GM12878 (cell line): ENCODE data around the gene COPRS. TPM values are rescaled to one million over a fixed set of nuclear protein-coding genes. Genes with fewer than 3 reads are reported as not detected.
A peak's percentile ranks its signal among the peaks of the same experiment; 100 is the strongest.

ENCODE experiments used
- ATAC-seq: fragments of 200-7000 bp; cut with Tn5 transposase; 3 replicates; pipeline ENCODE4 v1.9.1; 2020; ENCODE audit warnings: mild to moderate bottlenecking, moderate library complexity
- BruUV-seq: library from RNA; stranded (reverse); fragments of 400-500 nt; replicated peaks from 2 replicates; lab custom pipeline; 2021; lab: Mats Ljungman, UMichigan
- CTCF ChIA-PET: fragments of 300-600 bp; sonication (Branson Sonifier 250); formaldehyde crosslinking; extraction: SDS; loops from one replicate; lab custom pipeline; 2021; ENCODE audit warnings: inconsistent platforms; lab: Yijun Ruan, JAX
- POLR2A ChIA-PET: fragments of 350-600 bp; formaldehyde crosslinking; extraction: SDS; loops from one replicate; lab custom pipeline; 2021; ENCODE audit warnings: inconsistent platforms; lab: Charles Lee
- RAD21 ChIA-PET: fragments of 300-600 bp; sonication (Branson Sonifier 250); formaldehyde crosslinking; loops from one replicate; lab custom pipeline; 2023; ENCODE audit warnings: antibody characterized with exemption; ENCODE audit not compliant: unreplicated experiment; lab: Charles Lee
- SMC1A ChIA-PET: fragments of 300-600 bp; sonication (Branson Sonifier 250); formaldehyde crosslinking; loops from one replicate; lab custom pipeline; 2023; ENCODE audit not compliant: unreplicated experiment, uncharacterized antibody; lab: Charles Lee
- DNase-seq: peaks from one replicate; pipeline ENCODE4 v3.0.0-alpha.2; 2011; ENCODE audit warnings: low read depth, low spot score
- FAIRE-seq: peaks from 3 replicates; lab custom pipeline; 2011; peaks lifted over from hg19 to GRCh38; lab: Jason Lieb, UNC
- H2AFZ ChIP-seq: 2 replicates; pipeline ENCODE4 v1.6.0; 2011; ENCODE audit warnings: low read depth, low read length, control low read depth; ENCODE audit not compliant: control insufficient read depth
- H3K27ac ChIP-seq: 2 replicates; pipeline ENCODE4 v1.5.1; 2011; ENCODE audit warnings: control low read depth; ENCODE audit not compliant: control insufficient read depth, insufficient read depth
- H3K27me3 ChIP-seq, 2 experiments: replicated peaks in 1 of 2; 2 replicates each; pipeline versions ENCODE4 v1.6.0 to v1.6.1; 2011; ENCODE audit warnings: low read length in 1 of 2; ENCODE audit not compliant: control insufficient read depth in 2 of 2, insufficient read depth in 2 of 2
- H3K36me3 ChIP-seq, 2 experiments: 2 replicates each; pipeline ENCODE4 v1.5.1; 2011; ENCODE audit warnings: low read length in 1 of 2; ENCODE audit not compliant: control insufficient read depth in 2 of 2, insufficient read depth in 2 of 2
- H3K4me1 ChIP-seq: 2 replicates; pipeline ENCODE4 v1.6.1; 2011; ENCODE audit warnings: mild to moderate bottlenecking, low read length, moderate library complexity, mixed read lengths; ENCODE audit not compliant: control insufficient read depth, insufficient read depth
- H3K4me2 ChIP-seq: 2 replicates; pipeline ENCODE4 v1.6.0; 2011; ENCODE audit warnings: control low read depth; ENCODE audit not compliant: control insufficient read depth, insufficient read depth
- H3K4me3 ChIP-seq: fragments of 200-600 bp; sonication (generic); 2 replicates; pipeline ENCODE4 v1.5.1; 2016
- H3K79me2 ChIP-seq: 2 replicates; pipeline ENCODE4 v1.6.0; 2011; ENCODE audit warnings: low read length; ENCODE audit not compliant: control insufficient read depth, insufficient read depth
- H3K9ac ChIP-seq: 2 replicates; pipeline ENCODE4 v1.8.0; 2011; ENCODE audit warnings: low read length, control low read depth, mixed read lengths; ENCODE audit not compliant: control insufficient read depth, insufficient read depth
- H3K9me3 ChIP-seq: replicated peaks from 3 replicates; pipeline ENCODE4 v1.5.1; 2011; ENCODE audit warnings: mild to moderate bottlenecking, low read length; ENCODE audit not compliant: control insufficient read depth, insufficient read depth
- H4K20me1 ChIP-seq: 2 replicates; pipeline ENCODE4 v1.6.0; 2011; ENCODE audit not compliant: control insufficient read depth, insufficient read depth
- BCL3 ChIP-seq: IDR thresholded peaks from 2 replicates; pipeline ENCODE4 v1.6.1; 2011; ENCODE audit warnings: borderline replicate concordance, low read depth, mild to moderate bottlenecking, moderate library complexity, low read length; ENCODE audit not compliant: insufficient read depth, poor library complexity, severe bottlenecking
- BHLHE40 ChIP-seq, 2 experiments: fragments of 450-650 bp in 1 of 2; IDR thresholded peaks; 2 replicates each; pipeline ENCODE4 v1.6.1; 2011 to 2017; ENCODE audit warnings: low read depth in 2 of 2, borderline replicate concordance in 1 of 2, improper control_type of control experiment in 1 of 2, low read length in 1 of 2, mild to moderate bottlenecking in 1 of 2
- EZH2 ChIP-seq: IDR thresholded peaks from 2 replicates; pipeline ENCODE4 v1.6.1; 2012; ENCODE audit warnings: low read depth, mild to moderate bottlenecking, control low read depth, inconsistent platforms, low read length, borderline replicate concordance; ENCODE audit not compliant: control insufficient read depth
- IRF4 ChIP-seq: IDR thresholded peaks from 2 replicates; pipeline ENCODE4 v1.6.1; 2011; ENCODE audit warnings: low read depth, low read length
- MYB ChIP-seq: fragments of 150-350 bp; IDR thresholded peaks from 2 replicates; pipeline ENCODE4 v1.6.1; 2014; ENCODE audit warnings: mild to moderate bottlenecking, low read depth, low read length, borderline replicate concordance
- NR2C1 ChIP-seq: fragments of 450-650 bp; IDR thresholded peaks from 2 replicates; pipeline ENCODE4 v1.6.1; 2017; ENCODE audit warnings: antibody characterized with exemption, mild to moderate bottlenecking, moderate library complexity
- NR2F1 ChIP-seq: fragments of 450-650 bp; conservative IDR thresholded peaks from 2 replicates; pipeline ENCODE4 v1.6.1; 2017; ENCODE audit warnings: mild to moderate bottlenecking
- RAD21 ChIP-seq: IDR thresholded peaks from 2 replicates; pipeline ENCODE4 v1.6.1; 2011; ENCODE audit warnings: mild to moderate bottlenecking, low read depth, low read length, moderate library complexity; ENCODE audit not compliant: insufficient read depth
- RAD51 ChIP-seq: fragments of 450-650 bp; IDR thresholded peaks from 2 replicates; pipeline ENCODE4 v1.6.1; 2016; ENCODE audit warnings: moderate library complexity, mild to moderate bottlenecking, inconsistent platforms
- SMC3 ChIP-seq: IDR thresholded peaks from 2 replicates; pipeline ENCODE4 v1.6.1; 2011; ENCODE audit warnings: low read length, improper control_type of control experiment, borderline replicate concordance
- YY1 ChIP-seq: IDR thresholded peaks from 2 replicates; pipeline ENCODE4 v1.6.1; 2011; ENCODE audit warnings: low read depth, mild to moderate bottlenecking, low read length
- WGBS: methylation state at CpG from one replicate; pipeline ENCODE4 v1.1.6; 2016; ENCODE audit warnings: low lambda C conversion rate; ENCODE audit not compliant: insufficient replicate concordance, insufficient coverage; ENCODE audit errors: missing lambda C conversion rate; 5-methylcytosine and 5-hydroxymethylcytosine counted together
- in situ Hi-C: fragments of 300-500 bp; cut with MboI; formaldehyde crosslinking; loops from 9 replicates; pipeline ENCODE4 v1.14.3; 2018; ENCODE audit warnings: mixed read lengths
- intact Hi-C: fragments of 100-400 bp; cut with micrococcal nuclease; formaldehyde crosslinking; loops from one replicate; pipeline ENCODE4 v1.14.2; 2022; ENCODE audit not compliant: unreplicated experiment
- polyA plus RNA-seq, 11 experiments: library from polyadenylated mRNA; depleted of rRNA in 4 of 11; unstranded in 6 of 11; stranded (reverse) in 5 of 11; fragments of >200 nt; fragmentation: Nextera tagmentation in 4 of 11; fragmentation: Illumina TruSeq in 1 of 11; extraction: Ambion mirVana in 4 of 11; extraction: Trizol in 1 of 11; gene quantifications; 1 replicate in 1 of 11; 2 replicates in 10 of 11; pipeline versions ENCODE4 v1.2.1 to v1.2.3, GENCODE V29; 2011 to 2016; ENCODE audit warnings: inconsistent platforms in 2 of 11, missing spikeins in 2 of 11, low read depth in 1 of 11
- total RNA-seq, 4 experiments: library from RNA; depleted of rRNA in 3 of 4; stranded (reverse); fragments of >200 nt in 3 of 4; fragmentation: Illumina TruSeq in 1 of 4; extraction: Trizol in 1 of 4; gene quantifications; 2 replicates each; pipeline versions ENCODE4 v1.2.1 to v1.2.3, GENCODE V29; 2013 to 2021
- TF ChIP-seq, protein P1 (sequence below): fragments of 450-650 bp; IDR thresholded peaks from 2 replicates; pipeline ENCODE4 v1.6.1; 2017; ENCODE audit warnings: mild to moderate bottlenecking
- TF ChIP-seq, protein P2 (sequence below): IDR thresholded peaks from 2 replicates; pipeline ENCODE4 v1.6.1; 2012; ENCODE audit warnings: low read depth, low read length, improper control_type of control experiment

COPRS gene
- total and polyA plus RNA-seq, 10 of the 15 experiments (the other 5 are each of a cell fraction or from before 2014, with no cell fraction given), result 6.3 to 41.9 (median 31.4) TPM

DNA sequence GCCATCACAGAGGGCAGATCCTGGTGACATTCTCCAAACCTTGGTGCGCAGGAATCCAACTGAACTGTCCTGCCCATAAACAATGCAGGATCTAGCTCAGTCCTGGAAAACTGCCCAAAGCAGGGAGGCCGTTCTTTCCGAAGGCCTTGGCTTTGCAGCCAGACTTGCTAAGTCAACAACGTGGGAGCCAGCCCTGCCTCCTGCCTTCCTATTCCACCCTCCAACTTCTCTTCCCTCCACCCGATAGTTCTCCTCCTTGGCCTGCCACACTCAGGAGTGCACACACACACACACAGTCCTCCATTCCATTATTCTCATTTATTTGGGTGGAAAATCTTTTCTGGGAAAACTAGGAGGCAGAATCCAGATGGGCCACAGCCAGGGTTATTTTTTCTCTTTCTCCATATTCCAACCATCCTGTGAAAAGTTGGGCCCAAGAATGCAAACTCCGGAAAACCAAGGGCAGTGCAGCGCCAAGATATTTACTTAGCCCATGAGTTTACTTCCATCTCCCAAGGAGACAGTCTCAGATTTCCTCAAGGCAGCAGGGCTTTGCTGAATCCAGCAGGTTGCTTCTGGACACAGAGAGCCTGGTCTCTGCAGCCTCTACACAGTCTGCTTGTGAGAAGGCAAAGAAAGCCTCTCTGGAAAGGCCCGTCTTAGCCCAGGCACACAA, 15.8 kb downstream of the COPRS start (continued):
- TF ChIP-seq, protein P1, sequence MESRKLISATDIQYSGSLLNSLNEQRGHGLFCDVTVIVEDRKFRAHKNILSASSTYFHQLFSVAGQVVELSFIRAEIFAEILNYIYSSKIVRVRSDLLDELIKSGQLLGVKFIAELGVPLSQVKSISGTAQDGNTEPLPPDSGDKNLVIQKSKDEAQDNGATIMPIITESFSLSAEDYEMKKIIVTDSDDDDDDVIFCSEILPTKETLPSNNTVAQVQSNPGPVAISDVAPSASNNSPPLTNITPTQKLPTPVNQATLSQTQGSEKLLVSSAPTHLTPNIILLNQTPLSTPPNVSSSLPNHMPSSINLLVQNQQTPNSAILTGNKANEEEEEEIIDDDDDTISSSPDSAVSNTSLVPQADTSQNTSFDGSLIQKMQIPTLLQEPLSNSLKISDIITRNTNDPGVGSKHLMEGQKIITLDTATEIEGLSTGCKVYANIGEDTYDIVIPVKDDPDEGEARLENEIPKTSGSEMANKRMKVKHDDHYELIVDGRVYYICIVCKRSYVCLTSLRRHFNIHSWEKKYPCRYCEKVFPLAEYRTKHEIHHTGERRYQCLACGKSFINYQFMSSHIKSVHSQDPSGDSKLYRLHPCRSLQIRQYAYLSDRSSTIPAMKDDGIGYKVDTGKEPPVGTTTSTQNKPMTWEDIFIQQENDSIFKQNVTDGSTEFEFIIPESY, result no peak
- TF ChIP-seq EZH2 (no peak), IRF4 (no peak), YY1 (no peak)
- TF ChIP-seq, all 136 proteins: peak for 0

DNA sequence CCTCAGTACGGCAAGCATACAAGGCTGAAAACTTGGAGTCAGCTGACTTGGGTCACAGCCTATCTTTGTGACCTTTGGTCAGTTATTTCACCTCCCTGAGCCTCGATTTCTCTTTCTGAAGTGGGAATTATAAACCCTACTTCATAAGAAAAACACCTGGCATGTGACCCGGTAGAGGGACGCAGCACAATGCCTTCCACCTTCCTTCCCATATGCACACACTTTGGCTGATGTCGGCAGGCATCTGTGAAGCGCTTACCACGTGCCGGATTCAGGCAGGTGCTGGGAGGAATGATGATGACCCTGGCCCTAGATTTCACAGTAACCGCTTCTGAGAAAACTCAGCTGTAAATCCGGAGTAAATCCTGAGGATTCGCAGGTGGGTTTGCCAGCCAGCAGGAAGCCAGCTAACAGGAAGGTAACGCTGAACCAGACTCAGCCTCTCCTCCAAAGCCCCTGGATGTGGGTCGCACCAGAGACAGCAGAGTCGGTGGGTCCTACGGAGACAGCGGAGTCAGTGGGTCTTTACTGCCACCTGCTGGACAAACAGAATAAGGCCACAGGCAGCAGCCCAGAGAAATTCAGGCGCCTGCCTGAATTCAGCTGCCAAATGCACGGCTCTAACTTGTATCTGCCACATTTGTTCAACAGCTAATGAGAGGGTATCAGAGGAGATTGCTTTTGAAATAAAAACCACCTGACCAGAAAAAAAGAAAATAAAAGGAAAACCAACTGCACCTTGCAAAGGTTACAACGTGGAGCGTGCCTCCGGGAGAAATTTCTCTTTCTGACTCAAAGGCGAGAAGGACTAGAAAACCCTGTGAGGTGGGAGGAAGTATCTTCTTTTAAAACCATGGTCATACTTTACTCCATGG, 16.6 kb downstream of the COPRS start:
- in situ Hi-C loops, result loop anchor here (5.0 to 10.0 kb wide), 2 partner anchors 285 to 308 kb away; no protein-coding TSS in a partner anchor
- intact Hi-C loops, result loop anchor here (1.0 to 10.0 kb wide), 5 partner anchors 158 to 455 kb away; no protein-coding TSS in a partner anchor
- peak overlapping the region; percentile 44; the same call in 1 of the 2 replicates for H3K4me2 ChIP-seq
- no peaks in the 10 kb centered on the region for H3K36me3 ChIP-seq
- no peak for DNase-seq
- ChIA-PET RAD21 (interaction anchor here (0.6 to 3.7 kb wide), 24 partner anchors 8 to 418 kb away, joined by 3 to 65 read pairs (median 4); partner anchors contain the start of gene UTP6), POLR2A (interaction anchor here (0.5 to 1.8 kb wide), 3 partner anchors 12 to 309 kb away, joined by 3 to 9 read pairs (median 3); no protein-coding TSS in a partner anchor), SMC1A (interaction anchor here (0.6 to 5.1 kb wide), 21 partner anchors 10 to 407 kb away, joined by 3 to 78 read pairs (median 4); partner anchors contain the start of gene UTP6), CTCF (interaction anchor here (0.6 to 5.6 kb wide), 52 partner anchors 8 to 453 kb away, joined by 3 to 85 read pairs (median 4); partner anchors contain the start of gene UTP6)
- no TSS peak for BruUV-seq
- ATAC-seq, result peak; percentile 96
- WGBS, result 15% methylated on average over 22 of the region's 22 CpGs
- no peaks in the 10 kb centered on the region for H3K9me3 ChIP-seq
- no peak overlapping the region for H3K27ac ChIP-seq
- no peaks in the 10 kb centered on the region for H3K27me3 ChIP-seq
- H3K4me1 ChIP-seq, result no peaks in the 10 kb centered on the region
- H3K79me2 ChIP-seq, result no peaks in the 10 kb centered on the region
- no peak overlapping the region for H3K9ac ChIP-seq
- peak; percentile 59 for FAIRE-seq
- no peak overlapping the region for H2AFZ ChIP-seq
- no peak overlapping the region for H3K4me3 ChIP-seq
- no peaks in the 10 kb centered on the region for H4K20me1 ChIP-seq
- TF ChIP-seq RAD21 (peak; percentile 96), NR2C1 (no peak), YY1 (0 out of 2 replicates have a peak, but pooled peaks have one; percentile 54), BHLHE40 (IDR thresholded peaks at IDR 0.05; ENCODE audit: borderline replicate concordance in 1 of 2, low read depth in 2 of 2, low read length in 1 of 2) (peak in 1 of 2 experiments; percentile 33; a peak in 1 of 4 replicates), MYB (no peak), SMC3 (peak; percentile 92), NR2F1 (no peak; the same call in 1 of the 2 replicates), RAD51 (0 out of 2 replicates have a peak, but pooled peaks have one; percentile 35), BCL3 (no peak)
- TF ChIP-seq, protein P2, sequence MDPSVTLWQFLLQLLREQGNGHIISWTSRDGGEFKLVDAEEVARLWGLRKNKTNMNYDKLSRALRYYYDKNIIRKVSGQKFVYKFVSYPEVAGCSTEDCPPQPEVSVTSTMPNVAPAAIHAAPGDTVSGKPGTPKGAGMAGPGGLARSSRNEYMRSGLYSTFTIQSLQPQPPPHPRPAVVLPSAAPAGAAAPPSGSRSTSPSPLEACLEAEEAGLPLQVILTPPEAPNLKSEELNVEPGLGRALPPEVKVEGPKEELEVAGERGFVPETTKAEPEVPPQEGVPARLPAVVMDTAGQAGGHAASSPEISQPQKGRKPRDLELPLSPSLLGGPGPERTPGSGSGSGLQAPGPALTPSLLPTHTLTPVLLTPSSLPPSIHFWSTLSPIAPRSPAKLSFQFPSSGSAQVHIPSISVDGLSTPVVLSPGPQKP, result no peak
